ENCODE measurements around the gene CENPA. TPM values are rescaled to one million over a fixed set of nuclear protein-coding genes. Genes with fewer than 3 reads are reported as not detected.

The CENPA gene
- total and polyA plus RNA-seq, 12 donors = 0.20 to 4.5 (median 0.83) TPM; not detected in 4

- no peak for TF ChIP-seq CTCF (IDR thresholded peaks at IDR 0.05)
- no peak for TF ChIP-seq POLR2A (IDR thresholded peaks at IDR 0.05)
Observed at GRCh38 chr2:26801328-26801727, 15.5 kb downstream of the CENPA start.

GRCh38 chr2:26801796-26802195 lies 15.9 kb downstream of the CENPA start:
- intact Hi-C loops (cut with DNase I) = no loop called here
- no peak overlapping the region for H3K4me3 ChIP-seq
- no peaks in the 10 kb centered on the region for H3K9me3 ChIP-seq (replicated peaks in 1 of 3)
- no peak for TF ChIP-seq CTCF (IDR thresholded peaks at IDR 0.05)
- no peak for TF ChIP-seq POLR2A (IDR thresholded peaks at IDR 0.05)
- no peak overlapping the region for H3K27ac ChIP-seq
- no peaks in the 10 kb centered on the region for H3K27me3 ChIP-seq
- no peaks in the 10 kb centered on the region for H3K4me1 ChIP-seq (replicated peaks in 1 of 2)
- DNase-seq = no peak
- H3K36me3 ChIP-seq (replicated peaks in 1 of 2) = no peaks in the 10 kb centered on the region
- WGBS, 4 donors = 92 to 96% (median 93%) methylated on average over 7 of the region's 7 CpGs

More at GRCh38 chr2:26801328-26801727, 15.5 kb downstream of the CENPA start:
- Histone ChIP-seq H3K36me3 (replicated peaks in 1 of 2) (no peaks in the 10 kb centered on the region), H3K4me1 (replicated peaks in 1 of 2) (no peaks in the 10 kb centered on the region), H3K27ac (no peak overlapping the region), H3K27me3 (no peaks in the 10 kb centered on the region), H3K4me3 (no peak overlapping the region), H3K9me3 (replicated peaks in 1 of 3) (no peaks in the 10 kb centered on the region)
- 66 to 93% (median 77%) methylated on average over 4 of the region's 4 CpGs for WGBS, 4 donors
- DNase-seq = no peak
- intact Hi-C loops (cut with DNase I) = no loop called here

- no peak overlapping the region for H3K27ac ChIP-seq
- no peaks in the 10 kb centered on the region for H3K27me3 ChIP-seq
- intact Hi-C loops (cut with DNase I) = no loop called here
- DNase-seq = no peak
- TF ChIP-seq POLR2A (IDR thresholded peaks at IDR 0.05) (no peak), CTCF (IDR thresholded peaks at IDR 0.05) (no peak)
- no peaks in the 10 kb centered on the region for H3K9me3 ChIP-seq (replicated peaks in 1 of 3)
- H3K4me3 ChIP-seq = no peak overlapping the region
- H3K36me3 ChIP-seq (replicated peaks in 1 of 2) = no peaks in the 10 kb centered on the region
- 50 to 80% (median 59%) methylated on average over 5 of the region's 5 CpGs for WGBS, 4 donors
- no peaks in the 10 kb centered on the region for H3K4me1 ChIP-seq (replicated peaks in 1 of 2)
Observed at GRCh38 chr2:26805241-26805676, 19.4 kb downstream of the CENPA start.

- Histone ChIP-seq H3K4me3 (no peak overlapping the region), H3K4me1 (replicated peaks in 1 of 2) (no peaks in the 10 kb centered on the region), H3K27ac (no peak overlapping the region), H3K27me3 (no peaks in the 10 kb centered on the region), H3K36me3 (replicated peaks in 1 of 2) (no peaks in the 10 kb centered on the region), H3K9me3 (replicated peaks in 1 of 3) (no peaks in the 10 kb centered on the region)
- intact Hi-C loops (cut with DNase I) = no loop called here
- WGBS, 4 donors = 61 to 100% (median 65%) methylated on average over 1 to 2 of the region's 2 CpGs
- TF ChIP-seq POLR2A (IDR thresholded peaks at IDR 0.05) (no peak), CTCF (IDR thresholded peaks at IDR 0.05) (no peak)
- DNase-seq = no peak
Observed at GRCh38 chr2:26807788-26808460, 22.1 kb downstream of the CENPA start.
